VCaP (cell line): ENCODE measurements around the gene TRPV6.

ENCODE experiments used
- H3K27ac ChIP-seq: fragments of 450-650 bp; 2 replicates; pipeline ENCODE4 v1.5.1; 2017
- CTCF ChIP-seq: fragments of 450-650 bp; conservative IDR thresholded peaks from 2 replicates; pipeline ENCODE4 v1.5.1; 2017; ENCODE audit warnings: mild to moderate bottlenecking, moderate library complexity

Gene TRPV6

GRCh38 chr7:142885311-142886230 is at the start of gene TRPV6:
Gene TRPV6 (minus strand): TSS chr7:142885745.
- no peak for TF ChIP-seq CTCF
- H3K27ac ChIP-seq, result peak within 1 kb of the TSS; percentile 84

GRCh38 chr7:142934056-142934455 is 48.5 kb upstream of the TRPV6 start:
- no peak overlapping the region for H3K27ac ChIP-seq
- TF ChIP-seq CTCF, result no peak

- TF ChIP-seq CTCF, result no peak
- H3K27ac ChIP-seq, result no peak within 1 kb of the TSS
Observed at GRCh38 chr7:142933624-142934023, 48.1 kb upstream of the TRPV6 start, which contains the start of gene TRPV5. Gene TRPV5 (minus strand): TSS chr7:142933746. CDS start chr7:142933459, 287 bp downstream.

- H3K27ac ChIP-seq, result no peak overlapping the region
- no peak for TF ChIP-seq CTCF
Observed at GRCh38 chr7:142933092-142933475, 47.5 kb upstream of the TRPV6 start.

- no peak overlapping the region for H3K27ac ChIP-seq
- no peak for TF ChIP-seq CTCF
Observed at GRCh38 chr7:142932386-142933091, 47.0 kb upstream of the TRPV6 start.

GRCh38 chr7:142930126-142930730 is 44.7 kb upstream of the TRPV6 start:
- H3K27ac ChIP-seq, result no peak overlapping the region
- TF ChIP-seq CTCF, result no peak

GRCh38 chr7:142927949-142928348 is 42.4 kb upstream of the TRPV6 start:
- no peak for TF ChIP-seq CTCF
- peak overlapping the region; percentile 52 for H3K27ac ChIP-seq
